Kidney epithelial cell (primary cell): ENCODE data around the gene KLHL3. TPM values are rescaled to one million over a fixed set of nuclear protein-coding genes. Genes with fewer than 3 reads are reported as not detected.

Experiments used
- DNase-seq: peaks from one replicate; pipeline ENCODE4 v3.0.0-alpha.2; 2010; ENCODE audit warnings: low read depth
- H3K27me3 ChIP-seq: 2 replicates; pipeline ENCODE4 v1.6.0; 2011; ENCODE audit warnings: low read length; ENCODE audit not compliant: control insufficient read depth, insufficient read depth
- H3K36me3 ChIP-seq: 2 replicates; pipeline ENCODE4 v1.5.1; 2011; ENCODE audit warnings: low read length; ENCODE audit not compliant: control insufficient read depth, insufficient read depth
- H3K4me3 ChIP-seq: 2 replicates; pipeline ENCODE4 v1.5.1; 2011; ENCODE audit warnings: low read depth, mild to moderate bottlenecking, control low read depth, low read length
- CTCF ChIP-seq: IDR thresholded peaks from 2 replicates; pipeline ENCODE4 v1.5.1; 2011; ENCODE audit warnings: mild to moderate bottlenecking, moderate library complexity, low read length, control low read depth, inconsistent platforms; ENCODE audit not compliant: insufficient read depth, poor library complexity, severe bottlenecking
- total RNA-seq: library from RNA; depleted of rRNA; stranded (reverse); fragments of >200 nt; gene quantifications from 2 replicates; pipeline ENCODE4 v1.2.3, GENCODE V29; 2015

The KLHL3 gene
- total RNA-seq, 1 donor from 2014 or later, result 2.8 TPM

- TF ChIP-seq CTCF, result no peak
- DNase-seq, result no peak
- no peak overlapping the region for H3K4me3 ChIP-seq
- no peaks in the 10 kb centered on the region for H3K36me3 ChIP-seq
- no peaks in the 10 kb centered on the region for H3K27me3 ChIP-seq
These were observed 96.2 kb downstream of the KLHL3 start for GRCh38 chr5:137639645-137640044.

- DNase-seq, result no peak
- no peaks in the 10 kb centered on the region for H3K36me3 ChIP-seq
- H3K27me3 ChIP-seq, result no peaks in the 10 kb centered on the region
- no peak overlapping the region for H3K4me3 ChIP-seq
- TF ChIP-seq CTCF, result no peak
These were observed 97.0 kb downstream of the KLHL3 start for GRCh38 chr5:137638841-137639240.

- H3K27me3 ChIP-seq, result no peaks in the 10 kb centered on the region
- H3K4me3 ChIP-seq, result no peak overlapping the region
- H3K36me3 ChIP-seq, result no peaks in the 10 kb centered on the region
- no peak for TF ChIP-seq CTCF
- no peak for DNase-seq
These were observed 98.8 kb downstream of the KLHL3 start for GRCh38 chr5:137636830-137637714.

- Histone ChIP-seq H3K4me3 (no peak overlapping the region), H3K36me3 (no peaks in the 10 kb centered on the region), H3K27me3 (no peaks in the 10 kb centered on the region)
- no peak for DNase-seq
- no peak for TF ChIP-seq CTCF
These were observed 99.8 kb downstream of the KLHL3 start for GRCh38 chr5:137636099-137636498.

GRCh38 chr5:137635521-137635921 lies 100.4 kb downstream of the KLHL3 start:
- no peaks in the 10 kb centered on the region for H3K27me3 ChIP-seq
- no peak for DNase-seq

More at GRCh38 chr5:137635521-137635921, 100.4 kb downstream of the KLHL3 start:
- Histone ChIP-seq H3K36me3 (no peaks in the 10 kb centered on the region), H3K4me3 (no peak overlapping the region)
- no peak for TF ChIP-seq CTCF
